ENCODE data around the gene LTA4H. TPM values are rescaled to one million over a fixed set of nuclear protein-coding genes. Genes with fewer than 3 reads are reported as not detected.

Gene LTA4H
- total RNA-seq, 1 donor from 2014 or later: 124 TPM

- no peaks in the 10 kb centered on the region for H3K27me3 Mint-ChIP-seq
- H3K27ac Mint-ChIP-seq: no peak overlapping the region
- intact Hi-C loops (cut with micrococcal nuclease): no loop called here
- ATAC-seq (ENCODE audit: low read depth) (no peak), DNase-seq (no peak)
- no peak for TF ChIP-seq CTCF (IDR thresholded peaks at IDR 0.05)
- no peaks in the 10 kb centered on the region for H3K4me1 Mint-ChIP-seq
- ChIA-PET CTCF (interaction anchor here (1.2 kb wide), 1 partner anchor 60 kb away, joined by 3 read pairs; no protein-coding TSS in a partner anchor), POLR2A (no interaction called here)
- no peak overlapping the region for H3K4me3 Mint-ChIP-seq
- H3K9me3 Mint-ChIP-seq: no peaks in the 10 kb centered on the region
- peaks cover 2% of the 10 kb centered on the region for H3K36me3 Mint-ChIP-seq (ENCODE audit: low read depth)
Measured at GRCh38 chr12:95978774-95979173, 56.6 kb downstream of the LTA4H start.

GRCh38 chr12:95978351-95978750, 57.0 kb downstream of the LTA4H start:
- no peak for TF ChIP-seq CTCF (IDR thresholded peaks at IDR 0.05)
- DNase-seq: no peak
- Mint-ChIP-seq H3K4me3 (no peak overlapping the region), H3K4me1 (no peaks in the 10 kb centered on the region), H3K27ac (no peak overlapping the region), H3K36me3 (ENCODE audit: low read depth) (peaks cover 2% of the 10 kb centered on the region), H3K9me3 (no peaks in the 10 kb centered on the region), H3K27me3 (no peaks in the 10 kb centered on the region)
- ATAC-seq (ENCODE audit: low read depth): no peak
- intact Hi-C loops (cut with micrococcal nuclease): no loop called here
- ChIA-PET POLR2A (no interaction called here), CTCF (no interaction called here)

DNA sequence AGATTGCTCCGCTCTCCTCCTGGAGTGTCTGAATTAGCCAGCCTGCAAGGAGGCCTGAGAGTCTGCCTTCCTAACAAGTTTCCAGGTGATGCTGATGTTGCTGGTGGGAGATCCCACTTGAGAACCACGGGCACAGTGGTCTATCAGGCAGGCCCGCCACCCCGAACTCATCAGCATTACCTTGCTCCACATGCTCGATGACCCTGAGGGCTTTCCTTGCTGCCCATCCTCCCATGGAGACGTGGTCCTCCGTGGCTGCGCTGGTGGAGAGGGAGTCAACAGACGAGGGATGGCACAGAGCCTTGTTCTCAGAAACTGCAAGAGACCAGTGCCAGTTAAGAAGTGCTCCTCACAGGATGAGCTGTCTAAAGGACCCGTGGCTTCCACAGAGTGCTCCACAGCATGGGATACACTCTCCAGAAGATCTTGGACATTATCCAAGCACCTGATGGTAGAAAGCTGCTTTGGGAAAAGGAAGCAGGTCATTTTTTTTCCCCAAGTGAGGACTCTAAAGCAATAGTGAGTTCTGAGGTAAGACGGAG, 57.6 kb downstream of the LTA4H start:
- Mint-ChIP-seq H3K27ac (no peak overlapping the region), H3K4me1 (no peaks in the 10 kb centered on the region), H3K36me3 (ENCODE audit: low read depth) (peaks cover 2% of the 10 kb centered on the region), H3K27me3 (no peaks in the 10 kb centered on the region), H3K9me3 (no peaks in the 10 kb centered on the region), H3K4me3 (no peak overlapping the region)
- DNase-seq (no peak), ATAC-seq (ENCODE audit: low read depth) (no peak)
- CTCF ChIA-PET: no interaction called here
- intact Hi-C loops (cut with micrococcal nuclease): no loop called here
- POLR2A ChIA-PET: interaction anchor here (0.7 kb wide), 1 partner anchor 119 kb away, joined by 4 read pairs; no protein-coding TSS in a partner anchor
- TF ChIP-seq CTCF (IDR thresholded peaks at IDR 0.05): no peak

DNA sequence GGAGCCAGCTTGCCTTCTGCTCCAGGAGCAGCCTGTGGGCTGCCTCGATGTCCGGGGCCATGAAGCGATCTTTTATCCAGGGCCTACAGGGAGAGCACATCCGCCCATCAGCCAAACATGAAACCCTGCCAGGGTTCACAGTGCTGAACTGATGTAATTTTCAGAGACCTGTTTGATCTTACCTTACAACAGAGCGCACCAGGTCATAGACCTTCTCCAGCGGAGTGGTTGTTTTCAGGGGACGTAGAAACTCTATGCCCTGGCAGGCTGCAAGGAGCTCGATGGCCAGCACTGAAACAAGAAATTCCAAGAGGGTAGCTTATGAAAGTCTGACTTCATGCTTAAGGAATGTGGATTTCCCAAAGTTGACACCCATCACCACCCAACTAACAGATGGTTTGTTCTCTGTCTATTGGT, 59.0 kb downstream of the LTA4H start:
- no peak overlapping the region for H3K27ac Mint-ChIP-seq

DNA sequence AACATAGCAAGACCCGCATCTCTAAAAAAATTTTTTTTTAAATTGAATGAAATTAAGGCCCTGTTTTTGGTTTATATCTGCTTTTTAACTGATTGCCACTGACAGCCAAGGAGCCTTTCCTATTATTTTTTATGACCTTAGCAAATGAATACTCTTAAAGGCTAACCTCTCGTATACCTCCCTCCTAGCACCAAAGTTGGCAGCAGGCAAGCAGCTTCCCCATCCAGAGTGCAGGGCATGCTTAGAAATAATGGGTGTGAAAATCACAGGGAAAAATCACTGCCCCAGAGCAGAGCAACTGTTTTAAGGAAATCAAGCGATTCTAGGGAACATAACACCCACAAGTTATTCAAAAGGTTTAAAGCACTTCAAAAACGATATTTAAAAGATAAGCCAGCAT, 59.9 kb downstream of the LTA4H start:
- CTCF ChIA-PET: no interaction called here

More for the DNA sequence above, 59.0 kb downstream of the LTA4H start:
- peaks cover 2% of the 10 kb centered on the region for H3K36me3 Mint-ChIP-seq (ENCODE audit: low read depth)
- intact Hi-C loops (cut with micrococcal nuclease): no loop called here
- DNase-seq (no peak), ATAC-seq (ENCODE audit: low read depth) (no peak)
- H3K4me3 Mint-ChIP-seq: no peak overlapping the region
- ChIA-PET CTCF (no interaction called here), POLR2A (no interaction called here)
- no peaks in the 10 kb centered on the region for H3K4me1 Mint-ChIP-seq
- no peaks in the 10 kb centered on the region for H3K27me3 Mint-ChIP-seq
- H3K9me3 Mint-ChIP-seq: no peaks in the 10 kb centered on the region
- no peak for TF ChIP-seq CTCF (IDR thresholded peaks at IDR 0.05)

More for the DNA sequence above, 59.9 kb downstream of the LTA4H start:
- peaks cover 2% of the 10 kb centered on the region for H3K36me3 Mint-ChIP-seq (ENCODE audit: low read depth)
- POLR2A ChIA-PET: no interaction called here
- DNase-seq (no peak), ATAC-seq (ENCODE audit: low read depth) (no peak)
- no peak overlapping the region for H3K27ac Mint-ChIP-seq
- no peaks in the 10 kb centered on the region for H3K9me3 Mint-ChIP-seq
- no peak for TF ChIP-seq CTCF (IDR thresholded peaks at IDR 0.05)
- H3K4me3 Mint-ChIP-seq: no peak overlapping the region
- no peaks in the 10 kb centered on the region for H3K27me3 Mint-ChIP-seq
- H3K4me1 Mint-ChIP-seq: no peaks in the 10 kb centered on the region
- intact Hi-C loops (cut with micrococcal nuclease): no loop called here

Measured in activated B cell treated with CpG ODN at 0.5 μM for 24 hours (primary cell).